HG02943 (cell line): Measurements from ENCODE around the gene SAMD13.

Source experiments
- ATAC-seq: cut with Tn5 transposase; IDR thresholded peaks from one replicate; pipeline ENCODE4 v1.9.1; 2021; ENCODE audit warnings: mild to moderate bottlenecking, low read depth, moderate library complexity; ENCODE audit not compliant: unreplicated experiment

SAMD13 gene

DNA sequence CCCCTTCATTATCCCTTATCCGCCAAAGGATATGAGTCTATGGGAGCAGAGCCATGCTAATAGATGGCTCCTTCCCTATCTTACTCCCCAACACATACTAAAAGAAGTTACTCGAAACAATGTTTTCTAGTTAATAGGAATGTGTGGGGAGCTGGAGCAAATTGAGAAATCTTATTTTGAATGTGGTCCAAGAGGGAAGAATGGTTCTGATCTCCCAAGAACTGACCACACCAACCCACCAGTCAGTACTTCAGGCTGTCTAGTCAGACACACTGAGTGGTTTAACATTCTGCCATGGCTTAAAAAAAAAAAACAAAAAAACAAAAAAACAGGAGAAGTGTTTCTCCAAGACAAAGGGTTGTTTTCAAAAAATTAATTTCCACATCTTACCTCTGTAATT, 65.3 kb downstream of the SAMD13 start:
- ATAC-seq = no peak

DNA sequence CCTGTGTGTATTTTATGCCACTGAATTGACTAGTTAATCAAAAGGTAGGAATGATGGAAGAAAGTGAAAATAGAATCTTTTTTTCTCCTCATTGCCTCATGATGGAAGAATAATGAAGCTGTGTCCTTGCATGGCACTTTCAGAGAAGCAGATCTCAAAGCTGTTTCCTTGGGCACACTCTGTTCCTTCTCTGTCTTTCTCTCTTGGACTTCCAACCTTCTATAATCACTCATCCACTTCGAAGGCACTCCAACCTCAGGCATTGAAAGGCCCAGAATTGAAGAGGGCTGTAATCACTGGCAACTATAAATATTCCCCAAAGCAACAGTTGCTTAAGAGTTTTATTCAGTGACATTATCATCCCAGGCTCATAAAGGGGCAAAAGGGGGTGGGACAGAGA, 65.7 kb downstream of the SAMD13 start:
- no peak for ATAC-seq

DNA sequence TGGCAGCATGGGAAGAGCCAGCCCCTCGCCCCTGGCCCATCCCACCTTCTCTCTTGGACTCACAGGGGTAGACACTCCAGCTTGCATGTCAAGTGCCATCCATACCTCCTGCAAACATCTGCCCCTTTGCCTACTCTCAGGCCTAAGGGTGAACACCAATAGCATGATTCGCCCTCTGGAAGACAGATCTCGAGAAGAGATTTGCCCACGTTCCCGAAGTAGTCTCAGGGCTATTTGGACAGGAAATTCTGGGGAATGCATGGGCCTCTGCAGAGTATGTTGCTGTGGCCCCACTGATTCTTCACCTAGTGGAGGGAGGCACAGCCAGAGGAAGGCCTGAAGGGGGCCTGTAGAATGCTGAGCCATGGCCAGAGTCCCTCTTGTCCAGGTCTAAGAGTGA, 66.9 kb downstream of the SAMD13 start:
- ATAC-seq = no peak

- no peak for ATAC-seq
Observed at GRCh38 chr1:84370266-84370665, 68.8 kb downstream of the SAMD13 start.

DNA sequence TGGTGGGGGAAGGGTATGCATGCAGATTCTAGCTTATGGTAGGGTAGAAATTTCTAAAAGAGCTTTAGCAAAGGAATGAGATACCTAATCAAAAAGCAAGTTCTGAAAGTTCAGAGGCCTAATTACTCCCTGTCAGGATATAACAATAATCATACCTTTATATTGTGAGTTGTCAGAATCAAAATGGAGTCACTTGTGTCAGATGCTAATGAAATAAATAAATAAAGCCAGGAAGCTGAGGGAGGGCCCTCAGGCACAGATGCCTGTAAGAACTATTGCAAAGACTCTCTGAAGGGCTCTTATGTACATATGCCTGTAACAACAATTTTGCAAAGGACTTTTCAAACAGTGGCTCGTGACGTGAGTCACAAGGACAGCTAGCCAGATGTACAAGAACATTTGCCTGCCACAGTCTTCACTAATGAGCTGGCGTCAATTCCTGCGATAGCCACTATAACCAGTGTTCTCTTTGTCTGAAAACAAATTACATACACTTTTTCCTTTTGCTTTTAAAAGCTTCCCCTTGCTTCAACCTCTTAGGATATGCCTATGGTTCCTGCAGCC, 69.4 kb downstream of the SAMD13 start:
- no peak for ATAC-seq

DNA sequence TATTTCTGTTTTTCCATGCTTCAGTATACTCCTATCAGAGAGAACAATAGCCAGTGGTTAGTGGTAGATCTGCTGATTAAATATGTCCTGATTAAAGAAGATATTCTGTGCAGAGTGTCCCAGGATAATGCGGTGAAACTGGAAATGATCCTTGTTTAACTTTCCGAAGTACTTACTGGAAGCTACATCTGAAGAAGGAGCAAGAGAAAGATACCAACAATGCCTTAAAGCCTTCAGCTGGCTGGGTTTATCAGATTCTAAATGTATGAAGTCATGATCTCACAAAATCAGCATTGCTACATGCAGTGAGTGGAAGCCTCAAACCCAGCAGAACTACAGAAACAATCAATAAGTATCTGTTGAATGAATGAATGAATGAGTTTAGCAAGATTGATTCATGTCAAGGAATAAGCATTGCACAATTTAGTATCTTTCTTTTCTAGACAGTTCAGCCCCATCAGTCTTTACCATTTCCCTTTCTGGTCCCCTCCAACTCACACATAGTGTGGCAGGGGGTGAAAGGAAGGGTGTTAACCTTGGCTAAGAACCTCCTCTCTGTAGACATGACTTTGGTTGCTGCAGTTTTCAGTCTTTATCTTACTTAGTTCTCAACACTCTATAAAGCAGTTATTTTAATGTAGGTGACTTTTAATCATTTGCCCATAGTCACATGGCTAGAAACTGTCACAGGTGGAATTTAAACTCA, 72.1 kb downstream of the SAMD13 start:
- no peak for ATAC-seq

- ATAC-seq = no peak
Observed at GRCh38 chr1:84374991-84375696, 73.6 kb downstream of the SAMD13 start.

DNA sequence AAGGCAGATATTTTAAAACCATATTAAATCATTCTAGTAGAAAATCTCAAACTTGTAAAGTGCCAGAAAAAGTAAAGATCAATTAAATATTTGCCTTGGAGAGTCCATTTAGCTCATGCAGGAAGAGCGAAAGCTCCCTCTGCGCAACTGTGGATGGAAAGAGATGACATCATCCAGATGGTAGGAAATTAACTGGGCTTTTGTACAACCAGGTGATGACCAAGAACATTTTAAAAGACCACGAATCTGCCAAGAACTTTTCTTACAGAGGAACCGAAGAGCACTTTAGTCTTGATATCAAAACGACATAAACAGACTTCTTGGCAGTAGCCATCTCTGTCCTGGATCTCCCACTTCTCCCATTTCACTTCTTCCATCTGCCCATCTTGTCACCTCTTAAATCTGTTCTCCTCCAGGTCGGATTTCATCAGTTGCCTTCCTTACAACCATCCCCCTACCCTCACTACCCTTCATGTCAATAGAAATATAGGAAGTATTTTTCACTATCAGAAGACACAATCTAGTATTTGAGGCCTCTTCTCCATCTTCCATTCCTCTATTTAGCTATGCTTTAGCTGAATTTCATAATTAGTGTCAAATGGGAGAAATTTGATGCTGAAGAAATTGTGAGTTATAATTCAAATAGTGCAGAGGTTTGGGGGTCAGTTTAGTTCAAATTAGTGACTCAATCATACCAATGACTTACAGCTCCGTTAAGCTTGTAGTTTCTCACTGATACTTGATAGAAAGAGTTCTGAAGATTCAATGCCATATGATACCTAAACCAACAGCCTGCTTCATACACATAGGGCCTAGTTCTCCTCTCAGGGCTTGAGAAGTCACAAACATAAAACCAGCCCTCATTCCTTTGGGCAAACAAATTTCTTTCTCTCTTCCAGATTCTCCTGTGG, 74.7 kb downstream of the SAMD13 start:
- ATAC-seq = no peak

GRCh38 chr1:84377480-84378095, 76.1 kb downstream of the SAMD13 start:
- ATAC-seq = no peak

DNA sequence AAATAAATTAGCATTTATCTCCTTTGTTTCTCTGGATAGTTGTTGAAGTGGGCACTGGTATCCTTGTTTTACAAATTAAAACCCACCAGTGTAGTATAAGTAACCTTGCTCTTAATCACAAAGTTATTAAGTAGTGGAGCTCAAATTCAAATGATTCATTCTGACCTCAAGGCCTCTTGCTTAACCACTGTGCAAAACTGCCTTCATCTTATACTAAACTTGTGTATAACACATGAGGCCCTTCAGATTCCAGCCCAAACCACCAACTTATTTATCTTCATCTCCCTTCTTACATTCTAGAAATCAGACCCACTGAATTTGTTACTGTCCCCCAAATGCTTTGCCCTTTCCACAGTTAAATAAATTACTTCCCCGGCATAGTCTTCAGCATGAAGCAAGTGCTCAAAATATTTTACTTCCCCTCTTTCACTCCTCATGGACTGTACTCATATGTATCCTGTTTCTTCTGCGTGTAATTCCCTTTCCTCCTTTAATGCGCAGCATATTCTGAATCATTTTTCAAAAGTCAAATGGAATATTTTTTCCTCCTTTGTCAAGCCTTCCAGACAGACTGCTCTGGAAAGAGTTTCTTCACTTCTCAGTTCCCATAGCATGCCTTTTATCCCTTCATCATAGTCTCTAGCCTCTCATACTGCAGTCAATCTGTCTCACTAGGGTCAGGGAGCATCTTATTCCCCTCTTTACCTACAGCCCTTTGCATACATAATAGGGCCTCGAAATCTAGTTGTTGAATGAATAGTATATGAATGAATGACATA, 77.8 kb downstream of the SAMD13 start:
- ATAC-seq = no peak

DNA sequence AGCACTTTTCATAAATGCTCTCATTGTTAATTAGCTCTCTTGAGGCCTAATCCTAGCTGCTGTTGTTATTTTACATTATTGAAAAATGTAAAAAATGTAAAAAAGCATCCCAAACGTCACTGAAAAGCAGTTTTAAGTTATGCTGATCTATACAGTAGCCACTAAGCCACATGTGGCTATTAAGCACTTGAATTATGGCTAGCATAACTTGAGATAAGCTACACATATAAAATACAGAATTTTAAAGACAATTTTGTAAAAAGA, 78.3 kb downstream of the SAMD13 start:
- ATAC-seq = no peak

DNA sequence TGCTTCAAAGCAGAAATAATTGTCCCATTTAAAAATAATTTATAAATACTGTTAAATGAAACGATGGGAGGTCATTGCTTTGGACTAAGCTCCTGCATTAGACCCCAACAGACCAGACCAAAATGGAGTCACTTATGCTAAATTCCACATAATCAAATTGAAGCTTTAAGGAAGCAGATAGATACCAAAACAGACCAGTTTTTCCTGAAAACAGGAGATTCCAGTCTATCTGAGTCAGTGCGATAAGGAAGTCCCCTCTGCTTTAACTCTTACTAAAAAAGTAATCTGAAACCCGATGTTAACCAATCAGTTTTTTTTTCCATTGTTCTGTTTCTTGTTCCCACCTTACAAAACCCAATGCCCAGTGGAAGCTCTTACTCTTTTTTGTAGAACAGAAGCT, 80.6 kb downstream of the SAMD13 start:
- no peak for ATAC-seq

- ATAC-seq = no peak
Observed at GRCh38 chr1:84385347-84385746, 83.8 kb downstream of the SAMD13 start.

DNA sequence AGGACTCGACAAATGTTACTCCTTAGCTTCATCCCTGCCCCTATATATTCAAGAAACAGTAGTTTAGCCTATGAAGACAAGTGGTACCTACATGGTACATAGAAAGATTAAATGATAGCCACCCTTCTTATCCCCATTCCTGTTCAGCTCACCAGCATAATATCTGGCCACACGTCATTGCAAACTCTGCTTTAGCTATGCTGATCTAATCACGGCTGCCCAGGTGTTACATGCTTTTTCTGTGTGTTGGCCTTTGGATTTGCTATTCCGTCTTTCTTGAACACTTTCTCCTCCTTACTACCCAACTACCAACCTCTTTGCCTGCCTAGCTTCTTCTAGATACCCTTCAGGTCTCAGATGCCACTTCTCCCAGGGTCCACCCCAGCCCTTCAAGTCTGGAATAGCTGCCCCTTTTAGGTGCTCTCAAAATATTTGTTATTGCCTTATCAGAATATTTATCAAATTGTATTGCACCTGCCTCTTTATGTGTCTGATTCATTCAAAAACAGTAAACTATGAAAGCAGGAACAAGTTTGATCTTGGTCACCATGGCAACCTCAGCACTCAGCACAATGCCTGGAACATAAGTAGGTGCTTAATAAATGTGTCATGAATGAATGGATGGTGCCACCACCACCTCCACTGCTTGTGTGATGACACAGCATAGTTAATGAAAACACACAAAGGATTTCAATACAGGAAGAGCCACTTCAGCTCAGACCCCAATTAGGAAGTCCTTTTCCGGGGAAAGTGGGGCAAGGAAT, 85.4 kb downstream of the SAMD13 start:
- no peak for ATAC-seq

DNA sequence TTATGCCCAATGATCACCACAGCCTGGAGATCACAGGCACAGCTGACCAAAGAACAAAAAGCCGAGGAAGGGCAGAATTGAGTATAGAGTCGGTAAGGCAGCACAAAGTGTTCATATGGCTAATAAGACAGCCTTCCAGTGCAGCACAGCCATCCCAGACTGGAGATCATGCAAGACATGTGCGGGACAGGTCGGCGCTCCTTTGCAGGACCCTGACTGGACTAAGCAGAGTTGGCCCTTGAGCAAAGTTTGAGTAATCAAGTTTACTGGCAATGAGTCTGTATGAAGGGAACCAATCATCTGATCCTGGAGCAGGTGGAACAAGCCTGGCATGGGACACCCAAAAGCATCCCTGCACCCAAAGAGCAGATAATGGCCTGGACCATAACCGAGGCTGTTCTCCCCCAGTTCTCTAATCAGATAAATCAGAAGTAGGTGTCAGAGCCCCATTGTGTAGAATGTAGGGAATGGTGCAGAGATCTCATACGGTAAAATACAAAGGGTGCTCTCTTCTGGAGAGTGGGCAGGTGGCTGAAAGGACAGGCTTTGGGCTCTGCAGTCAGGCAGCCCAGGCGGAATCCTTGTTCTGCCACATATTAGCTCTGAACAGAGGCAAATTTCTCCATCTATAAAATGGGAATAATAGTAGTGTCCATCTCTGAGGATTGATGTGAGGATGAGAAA, 86.1 kb downstream of the SAMD13 start:
- ATAC-seq = no peak

DNA sequence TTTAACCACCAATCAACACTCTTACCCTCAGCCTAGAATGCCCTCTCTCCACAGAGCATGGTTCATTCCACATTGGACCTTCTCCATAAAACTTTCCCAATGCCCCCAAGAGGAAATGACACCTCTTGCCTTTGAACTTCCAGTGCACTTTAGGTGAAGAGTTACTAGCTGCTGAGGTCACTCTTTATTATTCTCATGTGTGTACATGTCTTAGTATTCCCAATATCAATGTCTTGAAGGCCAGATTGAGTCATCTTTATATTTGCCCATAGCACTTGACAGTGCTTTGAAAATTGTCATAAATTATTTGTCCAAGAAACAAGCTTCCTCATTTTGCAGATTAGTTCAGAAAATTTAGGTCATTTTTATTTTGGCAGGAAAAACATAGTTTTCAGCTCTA, 88.7 kb downstream of the SAMD13 start:
- no peak for ATAC-seq

DNA sequence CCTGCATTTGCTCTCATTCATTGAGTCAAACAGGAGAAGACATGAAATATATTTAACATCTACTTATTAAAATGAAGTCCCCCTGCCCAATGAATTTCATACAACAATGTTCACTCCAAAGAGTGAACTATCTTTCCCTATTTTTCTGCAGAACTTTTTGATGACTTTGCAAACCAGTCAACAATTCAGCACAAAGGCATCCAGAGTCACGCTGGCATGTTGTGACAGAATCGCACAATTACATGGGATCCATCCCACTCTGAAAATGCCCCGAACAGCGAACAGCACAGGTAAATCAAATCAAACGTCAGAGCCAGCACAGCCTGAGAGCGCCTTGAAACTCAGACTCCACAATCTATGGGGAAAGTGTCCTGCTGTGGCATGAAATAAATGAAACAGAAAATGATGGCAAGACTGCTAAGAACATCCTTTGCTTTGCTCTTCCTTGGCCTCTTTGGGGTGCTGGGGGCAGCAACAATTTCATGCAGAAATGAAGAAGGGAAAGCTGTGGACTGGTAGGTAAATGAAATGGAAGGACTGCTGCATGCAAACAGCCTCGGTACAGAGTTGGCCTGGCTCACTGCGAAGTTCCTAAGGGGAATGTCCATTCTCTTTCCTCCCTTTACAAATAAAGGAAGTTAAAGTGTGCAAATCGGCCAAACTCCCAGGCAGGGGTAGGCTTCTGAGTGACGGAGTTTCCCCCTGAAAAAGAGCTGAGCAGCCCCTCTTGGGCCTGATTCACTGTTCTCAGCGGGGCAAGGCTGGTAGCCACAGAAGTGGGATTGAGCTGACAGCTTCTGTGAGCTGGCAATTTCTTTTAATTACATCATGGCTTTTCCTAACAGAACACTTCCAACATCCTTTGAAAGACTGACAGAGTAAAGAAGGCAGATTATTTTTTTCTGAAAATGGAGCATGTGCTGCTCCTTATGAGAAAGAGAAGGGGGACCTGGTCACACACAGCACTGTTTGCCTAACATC, 97.0 kb downstream of the SAMD13 start, which contains the start of gene DNASE2B:
DNASE2B (plus strand) TSS at position 310 of the 981 bp plus-strand sequence; CDS start at position 391, 81 bp downstream.
- ATAC-seq = no peak
